ENCODE measurements around the gene RNF208. TPM values are rescaled to one million over a fixed set of nuclear protein-coding genes. Genes with fewer than 3 reads are reported as not detected.
A peak's percentile ranks its signal among the peaks of the same experiment; 100 is the strongest.

The RNF208 gene
- total and polyA plus RNA-seq, 9 of the 15 experiments (the other 6 are each of a cell fraction or from before 2014, with no cell fraction given) = 0.15 to 6.9 (median 0.50) TPM; not detected in 2

DNA sequence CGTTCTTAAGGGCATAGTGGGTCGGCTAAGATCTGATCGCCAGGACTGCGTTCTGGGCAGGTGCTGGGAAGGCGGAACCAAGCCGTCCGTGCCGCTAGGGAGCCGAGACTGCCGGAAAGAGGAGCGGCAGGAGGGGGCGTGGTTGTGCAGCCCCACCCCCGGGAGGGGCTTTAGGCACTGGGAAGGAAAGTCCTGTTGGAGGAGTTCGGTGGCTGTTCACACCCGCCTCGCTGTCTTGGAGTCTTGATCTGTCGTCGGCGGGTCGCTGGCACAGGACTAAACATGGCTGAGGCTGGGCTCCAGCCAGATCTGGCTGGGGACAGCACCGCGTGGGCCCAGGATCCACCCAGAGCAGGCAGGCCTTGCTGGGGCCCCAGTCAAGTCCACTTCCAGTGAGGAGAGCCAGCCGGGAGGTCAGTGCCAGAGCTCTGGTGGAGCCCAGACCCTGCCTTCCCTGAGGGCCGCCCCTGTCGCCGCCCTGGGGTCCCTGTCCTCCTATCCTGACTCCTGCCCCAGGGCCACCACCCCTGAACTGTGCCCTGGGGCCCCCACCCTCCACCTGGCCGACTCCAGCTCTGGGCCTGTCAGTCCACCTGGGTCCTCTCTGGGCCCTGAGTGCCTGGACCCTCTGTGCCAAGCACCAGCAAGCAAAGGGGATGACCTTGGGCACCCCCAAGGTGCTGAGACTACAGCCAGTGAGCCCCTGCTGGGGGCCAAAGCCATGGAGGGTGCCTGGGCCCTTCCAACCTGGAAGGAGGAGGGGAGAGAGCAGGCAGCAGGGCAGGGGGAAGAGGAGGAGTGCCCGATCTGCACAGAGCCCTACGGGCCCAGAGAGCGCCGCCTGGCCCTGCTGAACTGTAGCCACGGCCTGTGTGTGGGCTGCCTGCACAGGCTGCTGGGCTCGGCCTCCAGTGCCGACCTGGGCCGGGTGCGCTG lies 4.5 kb downstream of the RNF208 start:
- Histone ChIP-seq H3K4me2 (ENCODE audit: insufficient read depth, low read length) (peak overlapping the region; percentile 82), H2AFZ (ENCODE audit: low read depth, low read length) (peak overlapping the region; percentile 35; the same call in 1 of the 2 replicates), H3K27me3 (ENCODE audit: control insufficient read depth in 2 of 2, insufficient read depth in 2 of 2, low read length in 2 of 2) (no peaks in the 10 kb centered on the region), H3K27ac (ENCODE audit: extremely low read depth, low read depth, low read length) (peak overlapping the region; percentile 72), H3K4me1 (replicated peaks in 1 of 2; ENCODE audit: control insufficient read depth in 2 of 2, insufficient read depth in 2 of 2, low read length in 2 of 2) (peaks cover 28 to 88% of the 10 kb centered on the region in 2 experiments), H3K79me2 (ENCODE audit: control insufficient read depth, insufficient read depth, low read length) (peaks cover 18% of the 10 kb centered on the region; the same call in 2 of the 3 replicates), H4K20me1 (replicated peaks; ENCODE audit: control insufficient read depth, insufficient read depth, low read length) (no peaks in the 10 kb centered on the region), H3K9me1 (ENCODE audit: control insufficient read depth, insufficient read depth, low read length) (no peaks in the 10 kb centered on the region), H3K4me3 (peak overlapping the region; percentile 40), H3K9ac (ENCODE audit: insufficient read depth in 1 of 2, low read depth in 2 of 2, low read length in 2 of 2) (peak overlapping the region; percentile 76 to 92), H3K9me3 (replicated peaks; ENCODE audit: control insufficient read depth, insufficient read depth, low read depth, low read length) (no peaks in the 10 kb centered on the region), H3K36me3 (ENCODE audit: control insufficient read depth, insufficient read depth, low read length) (peaks cover 35% of the 10 kb centered on the region; the same call in 2 of the 3 replicates)
- ATAC-seq (peak; percentile 88), DNase-seq (ENCODE audit: extremely low read depth in 1 of 4, low spot score in 3 of 4) (peak; percentile 84 to 92 (median 88)), FAIRE-seq (peak; percentile 98)
- ChIA-PET POLR2A (interaction anchor here (0.5 to 2.1 kb wide), 9 partner anchors 8 to 90 kb away, joined by 3 to 13 read pairs (median 4); no protein-coding TSS in a partner anchor), CTCF (ENCODE audit: low intra/inter-chr PET ratio) (no interaction called here)
- intact Hi-C loops (cut with micrococcal nuclease) = loop anchor here (2.0 kb wide), 1 partner anchor 17 kb away; the partner anchor contains the start of gene TPRN
- in situ Hi-C loops (cut with MboI) = no loop called here
- BruUV-seq (replicated peaks) = TSS peak; percentile 37
- WGBS (ENCODE audit: insufficient coverage, low coverage, missing lambda C conversion rate) = 15% methylated on average over 30 of the region's 36 CpGs
- TF ChIP-seq POLR2A (conservative IDR thresholded peaks at IDR 0.05) (peak; percentile 70), JUND (IDR thresholded peaks at IDR 0.05; ENCODE audit: borderline replicate concordance, low read depth, low read length) (peak; percentile 21; the same call in 1 of the 2 replicates), JUND (tag; IDR thresholded peaks at IDR 0.05; ENCODE audit: borderline replicate concordance, low read depth, low read length) (no peak), EP400 (IDR thresholded peaks at IDR 0.05) (peak; percentile 19; the same call in 1 of the 2 replicates), ETV1 (tag; conservative IDR thresholded peaks at IDR 0.05; ENCODE audit: low read depth) (peak; percentile 54), CHCHD3 (CRISPR knock-in tag; IDR thresholded peaks at IDR 0.05) (no peak), PHF8 (IDR thresholded peaks at IDR 0.05; ENCODE audit: borderline replicate concordance, low read length) (peak; percentile 55; the same call in 1 of the 2 replicates), HDAC1 (IDR thresholded peaks at IDR 0.05) (peak in 1 of 2 experiments; percentile 67; a peak in 2 of 4 replicates), MAZ (CRISPR knock-in tag; conservative IDR thresholded peaks at IDR 0.05 in 1 of 2, IDR thresholded peaks at IDR 0.05 in 1 of 2) (peak; percentile 48 to 92; a peak in 2 of 4 replicates)
- TF ChIP-seq, protein P1, sequence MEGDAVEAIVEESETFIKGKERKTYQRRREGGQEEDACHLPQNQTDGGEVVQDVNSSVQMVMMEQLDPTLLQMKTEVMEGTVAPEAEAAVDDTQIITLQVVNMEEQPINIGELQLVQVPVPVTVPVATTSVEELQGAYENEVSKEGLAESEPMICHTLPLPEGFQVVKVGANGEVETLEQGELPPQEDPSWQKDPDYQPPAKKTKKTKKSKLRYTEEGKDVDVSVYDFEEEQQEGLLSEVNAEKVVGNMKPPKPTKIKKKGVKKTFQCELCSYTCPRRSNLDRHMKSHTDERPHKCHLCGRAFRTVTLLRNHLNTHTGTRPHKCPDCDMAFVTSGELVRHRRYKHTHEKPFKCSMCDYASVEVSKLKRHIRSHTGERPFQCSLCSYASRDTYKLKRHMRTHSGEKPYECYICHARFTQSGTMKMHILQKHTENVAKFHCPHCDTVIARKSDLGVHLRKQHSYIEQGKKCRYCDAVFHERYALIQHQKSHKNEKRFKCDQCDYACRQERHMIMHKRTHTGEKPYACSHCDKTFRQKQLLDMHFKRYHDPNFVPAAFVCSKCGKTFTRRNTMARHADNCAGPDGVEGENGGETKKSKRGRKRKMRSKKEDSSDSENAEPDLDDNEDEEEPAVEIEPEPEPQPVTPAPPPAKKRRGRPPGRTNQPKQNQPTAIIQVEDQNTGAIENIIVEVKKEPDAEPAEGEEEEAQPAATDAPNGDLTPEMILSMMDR (IDR thresholded peaks at IDR 0.05 in 2 of 3, conservative IDR thresholded peaks at IDR 0.05 in 1 of 3; ENCODE audit: insufficient read depth in 2 of 3, low read depth in 1 of 3, low read length in 3 of 3) = peak in 1 of 3 experiments; percentile 27; a peak in 2 of 6 replicates
- TF ChIP-seq, protein P2, sequence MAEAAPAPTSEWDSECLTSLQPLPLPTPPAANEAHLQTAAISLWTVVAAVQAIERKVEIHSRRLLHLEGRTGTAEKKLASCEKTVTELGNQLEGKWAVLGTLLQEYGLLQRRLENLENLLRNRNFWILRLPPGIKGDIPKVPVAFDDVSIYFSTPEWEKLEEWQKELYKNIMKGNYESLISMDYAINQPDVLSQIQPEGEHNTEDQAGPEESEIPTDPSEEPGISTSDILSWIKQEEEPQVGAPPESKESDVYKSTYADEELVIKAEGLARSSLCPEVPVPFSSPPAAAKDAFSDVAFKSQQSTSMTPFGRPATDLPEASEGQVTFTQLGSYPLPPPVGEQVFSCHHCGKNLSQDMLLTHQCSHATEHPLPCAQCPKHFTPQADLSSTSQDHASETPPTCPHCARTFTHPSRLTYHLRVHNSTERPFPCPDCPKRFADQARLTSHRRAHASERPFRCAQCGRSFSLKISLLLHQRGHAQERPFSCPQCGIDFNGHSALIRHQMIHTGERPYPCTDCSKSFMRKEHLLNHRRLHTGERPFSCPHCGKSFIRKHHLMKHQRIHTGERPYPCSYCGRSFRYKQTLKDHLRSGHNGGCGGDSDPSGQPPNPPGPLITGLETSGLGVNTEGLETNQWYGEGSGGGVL (CRISPR knock-in tag; IDR thresholded peaks at IDR 0.05) = no peak
- TF ChIP-seq, protein P3, sequence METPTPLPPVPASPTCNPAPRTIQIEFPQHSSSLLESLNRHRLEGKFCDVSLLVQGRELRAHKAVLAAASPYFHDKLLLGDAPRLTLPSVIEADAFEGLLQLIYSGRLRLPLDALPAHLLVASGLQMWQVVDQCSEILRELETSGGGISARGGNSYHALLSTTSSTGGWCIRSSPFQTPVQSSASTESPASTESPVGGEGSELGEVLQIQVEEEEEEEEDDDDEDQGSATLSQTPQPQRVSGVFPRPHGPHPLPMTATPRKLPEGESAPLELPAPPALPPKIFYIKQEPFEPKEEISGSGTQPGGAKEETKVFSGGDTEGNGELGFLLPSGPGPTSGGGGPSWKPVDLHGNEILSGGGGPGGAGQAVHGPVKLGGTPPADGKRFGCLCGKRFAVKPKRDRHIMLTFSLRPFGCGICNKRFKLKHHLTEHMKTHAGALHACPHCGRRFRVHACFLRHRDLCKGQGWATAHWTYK (CRISPR knock-in tag; IDR thresholded peaks at IDR 0.05) = 0 out of 2 replicates have a peak, but pooled peaks have one; percentile 38

Measured in K562 (cell line).